ENCODE measurements around the gene TOPBP1. TPM values are rescaled to one million over a fixed set of nuclear protein-coding genes. Genes with fewer than 3 reads are reported as not detected.

The TOPBP1 gene
- total RNA-seq, 2 donors from 2014 or later, result 49.2 to 52.3 TPM

GRCh38 chr3:133610031-133610430 lies 51.7 kb downstream of the TOPBP1 start:
- no peaks in the 10 kb centered on the region for H3K4me1 Mint-ChIP-seq
- H3K27ac ChIP-seq (ENCODE audit: low read depth, low read length), result no peak overlapping the region
- no peaks in the 10 kb centered on the region for H3K4me1 ChIP-seq (ENCODE audit: control insufficient read depth, insufficient read depth, low read length)
- H3K9me3 Mint-ChIP-seq, result no peaks in the 10 kb centered on the region
- H3K27ac Mint-ChIP-seq, result no peak overlapping the region
- no peaks in the 10 kb centered on the region for H3K27me3 Mint-ChIP-seq (ENCODE audit: insufficient read depth)
- no peak overlapping the region for H3K4me3 ChIP-seq (ENCODE audit: low read length)
- no peak for TF ChIP-seq CTCF (conservative IDR thresholded peaks at IDR 0.05)
- H3K4me3 Mint-ChIP-seq, result no peak overlapping the region
- peaks cover 15% of the 10 kb centered on the region for H3K9me3 ChIP-seq (ENCODE audit: control insufficient read depth, low read length)
- no peak overlapping the region for H3K9ac ChIP-seq (ENCODE audit: extremely low read depth, low read length, poor library complexity, severe bottlenecking)
- H3K36me3 ChIP-seq (ENCODE audit: control insufficient read depth, insufficient read depth, low read length), result peaks cover 92% of the 10 kb centered on the region
- H3K36me3 Mint-ChIP-seq (ENCODE audit: low read depth), result peaks cover 66% of the 10 kb centered on the region
- DNase-seq, result no peak
- no peaks in the 10 kb centered on the region for H3K27me3 ChIP-seq (ENCODE audit: control insufficient read depth, insufficient read depth, low read length, poor library complexity, severe bottlenecking)

GRCh38 chr3:133608388-133608787 lies 53.4 kb downstream of the TOPBP1 start:
- no peak overlapping the region for H3K27ac ChIP-seq (ENCODE audit: low read depth, low read length)
- no peak overlapping the region for H3K9ac ChIP-seq (ENCODE audit: extremely low read depth, low read length, poor library complexity, severe bottlenecking)
- Mint-ChIP-seq H3K27me3 (ENCODE audit: insufficient read depth) (no peaks in the 10 kb centered on the region), H3K4me3 (no peak overlapping the region), H3K4me1 (no peaks in the 10 kb centered on the region), H3K27ac (no peak overlapping the region), H3K9me3 (no peaks in the 10 kb centered on the region), H3K36me3 (ENCODE audit: low read depth) (peaks cover 66% of the 10 kb centered on the region)
- H3K27me3 ChIP-seq (ENCODE audit: control insufficient read depth, insufficient read depth, low read length, poor library complexity, severe bottlenecking), result no peaks in the 10 kb centered on the region
- peaks cover 94% of the 10 kb centered on the region for H3K36me3 ChIP-seq (ENCODE audit: control insufficient read depth, insufficient read depth, low read length)
- H3K4me1 ChIP-seq (ENCODE audit: control insufficient read depth, insufficient read depth, low read length), result no peaks in the 10 kb centered on the region
- peaks cover 15% of the 10 kb centered on the region for H3K9me3 ChIP-seq (ENCODE audit: control insufficient read depth, low read length)
- WGBS, 2 experiments (ENCODE audit: insufficient coverage in 1 of 2, insufficient read length in 1 of 2), result 88 to 92% methylated on average over 2 of the region's 2 CpGs
- H3K4me3 ChIP-seq (ENCODE audit: low read length), result no peak overlapping the region
- TF ChIP-seq CTCF (conservative IDR thresholded peaks at IDR 0.05), result no peak
- DNase-seq, result no peak

- Mint-ChIP-seq H3K27me3 (ENCODE audit: insufficient read depth) (no peaks in the 10 kb centered on the region), H3K27ac (no peak overlapping the region), H3K9me3 (no peaks in the 10 kb centered on the region), H3K4me3 (no peak overlapping the region), H3K36me3 (ENCODE audit: low read depth) (peaks cover 64% of the 10 kb centered on the region), H3K4me1 (no peaks in the 10 kb centered on the region)
- WGBS, 2 experiments (ENCODE audit: insufficient coverage in 1 of 2, insufficient read length in 1 of 2), result 98 to 100% methylated on average over 1 of the region's 1 CpG
- no peaks in the 10 kb centered on the region for H3K4me1 ChIP-seq (ENCODE audit: control insufficient read depth, insufficient read depth, low read length)
- no peak for TF ChIP-seq CTCF (conservative IDR thresholded peaks at IDR 0.05)
- no peak overlapping the region for H3K9ac ChIP-seq (ENCODE audit: extremely low read depth, low read length, poor library complexity, severe bottlenecking)
- DNase-seq, result no peak
- H3K36me3 ChIP-seq (ENCODE audit: control insufficient read depth, insufficient read depth, low read length), result peaks cover 91% of the 10 kb centered on the region
- no peak overlapping the region for H3K27ac ChIP-seq (ENCODE audit: low read depth, low read length)
- H3K4me3 ChIP-seq (ENCODE audit: low read length), result no peak overlapping the region
- peaks cover 15% of the 10 kb centered on the region for H3K9me3 ChIP-seq (ENCODE audit: control insufficient read depth, low read length)
- H3K27me3 ChIP-seq (ENCODE audit: control insufficient read depth, insufficient read depth, low read length, poor library complexity, severe bottlenecking), result no peaks in the 10 kb centered on the region
Measured at GRCh38 chr3:133607816-133608215, 53.9 kb downstream of the TOPBP1 start.
